ENCODE results near the gene PCNX4. TPM values are rescaled to one million over a fixed set of nuclear protein-coding genes. Genes with fewer than 3 reads are reported as not detected.
A peak's percentile ranks its signal among the peaks of the same experiment; 100 is the strongest.

The PCNX4 gene
- total RNA-seq, 1 donor from 2014 or later, result 57.2 TPM

DNA sequence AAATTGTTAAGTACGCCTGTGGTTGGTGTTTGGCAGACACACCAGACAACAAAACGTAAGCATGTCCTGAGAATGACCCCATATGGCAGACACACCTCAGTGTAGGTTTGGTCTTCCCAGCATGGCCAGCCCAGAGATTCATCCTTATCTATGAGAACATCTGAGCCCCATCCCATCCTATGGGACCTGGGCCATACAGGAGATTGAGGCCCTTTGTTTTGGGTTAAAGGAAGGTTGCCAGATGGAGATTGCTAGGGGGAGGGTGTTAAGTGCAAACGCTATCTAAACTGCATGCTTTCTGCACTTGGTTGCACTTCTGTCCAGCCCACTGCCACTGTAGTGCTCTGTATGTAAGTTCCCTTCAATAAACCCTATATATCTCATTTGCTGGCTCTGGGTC is 4.1 kb upstream of the PCNX4 start:
- Mint-ChIP-seq H3K36me3 (ENCODE audit: low read depth) (no peaks in the 10 kb centered on the region), H3K4me1 (ENCODE audit: low read depth) (peaks cover 10% of the 10 kb centered on the region), H3K9me3 (ENCODE audit: low read depth) (no peaks in the 10 kb centered on the region), H3K27ac (ENCODE audit: unreplicated experiment) (no peak overlapping the region), H3K4me3 (ENCODE audit: unreplicated experiment) (no peak overlapping the region), H3K27me3 (ENCODE audit: low read depth) (no peaks in the 10 kb centered on the region)
- no peak for DNase-seq (ENCODE audit: low spot score)
- TF ChIP-seq, protein P1, sequence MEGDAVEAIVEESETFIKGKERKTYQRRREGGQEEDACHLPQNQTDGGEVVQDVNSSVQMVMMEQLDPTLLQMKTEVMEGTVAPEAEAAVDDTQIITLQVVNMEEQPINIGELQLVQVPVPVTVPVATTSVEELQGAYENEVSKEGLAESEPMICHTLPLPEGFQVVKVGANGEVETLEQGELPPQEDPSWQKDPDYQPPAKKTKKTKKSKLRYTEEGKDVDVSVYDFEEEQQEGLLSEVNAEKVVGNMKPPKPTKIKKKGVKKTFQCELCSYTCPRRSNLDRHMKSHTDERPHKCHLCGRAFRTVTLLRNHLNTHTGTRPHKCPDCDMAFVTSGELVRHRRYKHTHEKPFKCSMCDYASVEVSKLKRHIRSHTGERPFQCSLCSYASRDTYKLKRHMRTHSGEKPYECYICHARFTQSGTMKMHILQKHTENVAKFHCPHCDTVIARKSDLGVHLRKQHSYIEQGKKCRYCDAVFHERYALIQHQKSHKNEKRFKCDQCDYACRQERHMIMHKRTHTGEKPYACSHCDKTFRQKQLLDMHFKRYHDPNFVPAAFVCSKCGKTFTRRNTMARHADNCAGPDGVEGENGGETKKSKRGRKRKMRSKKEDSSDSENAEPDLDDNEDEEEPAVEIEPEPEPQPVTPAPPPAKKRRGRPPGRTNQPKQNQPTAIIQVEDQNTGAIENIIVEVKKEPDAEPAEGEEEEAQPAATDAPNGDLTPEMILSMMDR (IDR thresholded peaks at IDR 0.05), result no peak

GRCh38 chr14:60089221-60089620 is 2.5 kb upstream of the PCNX4 start:
- no peak for DNase-seq (ENCODE audit: low spot score)
- H3K27me3 Mint-ChIP-seq (ENCODE audit: low read depth), result no peaks in the 10 kb centered on the region
- H3K27ac Mint-ChIP-seq (ENCODE audit: unreplicated experiment), result no peak overlapping the region
- no peak overlapping the region for H3K4me3 Mint-ChIP-seq (ENCODE audit: unreplicated experiment)
- no peaks in the 10 kb centered on the region for H3K36me3 Mint-ChIP-seq (ENCODE audit: low read depth)
- TF ChIP-seq, protein P1 (IDR thresholded peaks at IDR 0.05), result no peak
- H3K9me3 Mint-ChIP-seq (ENCODE audit: low read depth), result no peaks in the 10 kb centered on the region
- H3K4me1 Mint-ChIP-seq (ENCODE audit: low read depth), result peaks cover 22% of the 10 kb centered on the region

GRCh38 chr14:60090864-60091519 is 731 bp upstream of the PCNX4 start:
- Mint-ChIP-seq H3K9me3 (ENCODE audit: low read depth) (no peaks in the 10 kb centered on the region), H3K4me1 (ENCODE audit: low read depth) (peaks cover 40% of the 10 kb centered on the region), H3K36me3 (ENCODE audit: low read depth) (no peaks in the 10 kb centered on the region), H3K27me3 (ENCODE audit: low read depth) (no peaks in the 10 kb centered on the region), H3K4me3 (ENCODE audit: unreplicated experiment) (peak overlapping the region; percentile 93), H3K27ac (ENCODE audit: unreplicated experiment) (peak overlapping the region; percentile 99)
- TF ChIP-seq, protein P1 (IDR thresholded peaks at IDR 0.05), result no peak
- DNase-seq (ENCODE audit: low spot score), result no peak

DNA sequence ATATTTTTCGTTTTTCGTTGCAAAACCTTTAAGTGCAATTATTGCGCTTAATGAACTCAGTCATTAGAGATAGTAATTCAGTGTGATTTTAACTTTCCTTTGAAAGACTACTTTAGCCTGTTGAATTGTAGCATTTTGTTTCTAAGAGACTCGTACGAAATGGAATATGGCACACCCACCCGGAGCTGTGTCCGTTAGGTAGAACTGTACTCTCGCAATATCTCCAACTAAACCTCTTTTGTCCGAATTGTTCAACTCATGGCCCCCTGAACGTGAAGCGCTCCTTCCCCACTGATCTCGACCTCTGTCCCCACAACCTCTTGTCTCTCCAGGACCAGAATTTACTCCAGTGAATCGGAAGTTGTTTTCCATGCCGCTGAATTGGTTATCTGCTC is 800 bp downstream of the PCNX4 start:
- no peaks in the 10 kb centered on the region for H3K9me3 Mint-ChIP-seq (ENCODE audit: low read depth)
- H3K4me3 Mint-ChIP-seq (ENCODE audit: unreplicated experiment), result peak overlapping the region; percentile 93
- peaks cover 46% of the 10 kb centered on the region for H3K4me1 Mint-ChIP-seq (ENCODE audit: low read depth)
- H3K36me3 Mint-ChIP-seq (ENCODE audit: low read depth), result no peaks in the 10 kb centered on the region
- TF ChIP-seq, protein P1 (IDR thresholded peaks at IDR 0.05), result no peak
- H3K27me3 Mint-ChIP-seq (ENCODE audit: low read depth), result no peaks in the 10 kb centered on the region
- DNase-seq (ENCODE audit: low spot score), result no peak
- H3K27ac Mint-ChIP-seq (ENCODE audit: unreplicated experiment), result peak overlapping the region; percentile 99

DNA sequence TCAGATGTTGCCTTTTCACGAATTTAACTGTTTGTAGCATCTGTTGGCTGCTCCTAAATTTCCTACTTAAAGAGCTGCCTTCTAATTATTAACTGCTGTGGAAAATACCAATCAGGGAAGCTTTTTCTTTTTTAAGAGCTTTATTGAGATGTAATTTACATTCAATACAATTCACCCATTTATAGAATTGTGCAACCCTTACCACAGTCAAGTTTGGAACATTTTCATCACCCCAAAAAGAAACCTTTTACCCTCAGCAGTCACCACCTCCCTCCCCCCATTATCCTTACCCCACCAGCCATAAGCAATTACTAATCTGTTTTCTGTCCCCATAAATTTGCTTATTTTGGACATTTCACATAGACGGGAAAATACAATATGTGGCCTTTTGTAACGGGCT is 1.4 kb downstream of the PCNX4 start:
- peak overlapping the region; percentile 93 for H3K4me3 Mint-ChIP-seq (ENCODE audit: unreplicated experiment)
- DNase-seq (ENCODE audit: low spot score), result no peak
- TF ChIP-seq, protein P1 (IDR thresholded peaks at IDR 0.05), result no peak
- peaks cover 51% of the 10 kb centered on the region for H3K4me1 Mint-ChIP-seq (ENCODE audit: low read depth)
- H3K27ac Mint-ChIP-seq (ENCODE audit: unreplicated experiment), result peak overlapping the region; percentile 99
- no peaks in the 10 kb centered on the region for H3K27me3 Mint-ChIP-seq (ENCODE audit: low read depth)
- peaks cover 4% of the 10 kb centered on the region for H3K36me3 Mint-ChIP-seq (ENCODE audit: low read depth)
- no peaks in the 10 kb centered on the region for H3K9me3 Mint-ChIP-seq (ENCODE audit: low read depth)

All from chondrocyte (in vitro differentiated cells).